Neural cell (in vitro differentiated cells): ENCODE measurements around the gene TGFBR3. TPM values are rescaled to one million over a fixed set of nuclear protein-coding genes. Genes with fewer than 3 reads are reported as not detected.

ENCODE experiments used
- H2AFZ ChIP-seq: fragments of 200-600, 300-800 bp; sonication (generic), shearing (Covaris generic); 2 replicates; pipeline ENCODE4 v1.6.0; 2014; ENCODE audit warnings: low read depth, mild to moderate bottlenecking, antibody characterized with exemption, low read length, moderate library complexity
- H3F3A ChIP-seq: fragments of 200-600 bp; shearing (Covaris generic); 2 replicates; pipeline ENCODE4 v1.6.1; 2016; ENCODE audit warnings: mild to moderate bottlenecking, moderate library complexity, mixed read lengths, antibody characterized with exemption, low read length; ENCODE audit not compliant: insufficient read depth, poor library complexity, severe bottlenecking
- H3K27ac ChIP-seq: fragments of 200-600, 300-800 bp; sonication (generic), shearing (Covaris generic); 2 replicates; pipeline ENCODE4 v1.5.1; 2014; ENCODE audit warnings: mild to moderate bottlenecking, low read length, moderate library complexity
- H3K27me3 ChIP-seq: fragments of 300-800, 200-600 bp; sonication (generic), shearing (Covaris generic); 2 replicates; pipeline ENCODE4 v1.6.0; 2014; ENCODE audit warnings: mild to moderate bottlenecking, low read depth, low read length, moderate library complexity; ENCODE audit not compliant: insufficient read depth
- H3K36me3 ChIP-seq: fragments of 300-800, 200-600 bp; sonication (generic), shearing (Covaris generic); 2 replicates; pipeline ENCODE4 v1.5.1; 2014; ENCODE audit warnings: mild to moderate bottlenecking, antibody characterized with exemption, low read length, moderate library complexity; ENCODE audit not compliant: insufficient read depth
- H3K4me2 ChIP-seq: fragments of 300-800, 200-600 bp; sonication (generic), shearing (Covaris generic); 2 replicates; pipeline ENCODE4 v1.6.0; 2014; ENCODE audit warnings: mild to moderate bottlenecking, low read length
- H3K4me3 ChIP-seq: fragments of 300-800, 200-600 bp; sonication (generic), shearing (Covaris generic); 2 replicates; pipeline ENCODE4 v1.5.1; 2014; ENCODE audit warnings: mild to moderate bottlenecking, low read length, moderate library complexity
- H3K79me2 ChIP-seq: fragments of 200-600 bp; shearing (Covaris generic); replicated peaks from 2 replicates; pipeline ENCODE4 v1.6.0; 2014; ENCODE audit warnings: mild to moderate bottlenecking, low read length, moderate library complexity; ENCODE audit not compliant: insufficient read depth
- H3K9ac ChIP-seq: fragments of 300-800, 200-600 bp; sonication (generic), shearing (Covaris generic); 2 replicates; pipeline ENCODE4 v1.6.1; 2016; ENCODE audit warnings: mild to moderate bottlenecking, low read length, mixed read lengths
- H3K9me2 ChIP-seq: fragments of 200-600 bp; shearing (Covaris generic); 2 replicates; pipeline ENCODE4 v1.6.1; 2016; ENCODE audit warnings: mild to moderate bottlenecking, low read length, mixed read lengths; ENCODE audit not compliant: insufficient read depth
- H3K9me3 ChIP-seq: fragments of 200-600, 300-800 bp; sonication (generic), shearing (Covaris generic); 2 replicates; pipeline ENCODE4 v1.6.1; 2016; ENCODE audit warnings: mild to moderate bottlenecking, mixed run types, low read length, moderate library complexity, mixed read lengths
- H4K20me1 ChIP-seq: fragments of 200-600 bp; shearing (Covaris generic); 2 replicates; pipeline ENCODE4 v1.6.1; 2016; ENCODE audit warnings: mild to moderate bottlenecking, mixed run types; ENCODE audit not compliant: insufficient read depth
- EP300 ChIP-seq: fragments of 450-650 bp; conservative IDR thresholded peaks from 2 replicates; pipeline ENCODE4 v1.6.1; 2014; ENCODE audit warnings: antibody characterized with exemption, mild to moderate bottlenecking, moderate library complexity; ENCODE audit not compliant: poor library complexity, severe bottlenecking
- EZH2 ChIP-seq: fragments of 200-600, 300-800 bp; shearing (Covaris generic), sonication (generic); IDR thresholded peaks from 2 replicates; pipeline ENCODE4 v1.6.1; 2014; ENCODE audit warnings: antibody characterized with exemption, low read length, borderline replicate concordance, mild to moderate bottlenecking; ENCODE audit not compliant: insufficient read depth, poor library complexity, severe bottlenecking
- MXI1 ChIP-seq: fragments of 450-650 bp; conservative IDR thresholded peaks from 2 replicates; pipeline ENCODE4 v1.6.1; 2014; ENCODE audit warnings: antibody characterized with exemption, mild to moderate bottlenecking; ENCODE audit not compliant: poor library complexity, severe bottlenecking
- SMC3 ChIP-seq: fragments of 450-650 bp; conservative IDR thresholded peaks from 2 replicates; pipeline ENCODE4 v1.6.1; 2014; ENCODE audit warnings: antibody characterized with exemption, mild to moderate bottlenecking, moderate library complexity; ENCODE audit not compliant: poor library complexity
- TAF1 ChIP-seq: IDR thresholded peaks from 2 replicates; pipeline ENCODE4 v1.6.1; 2012; ENCODE audit warnings: low read depth
- polyA plus RNA-seq: library from polyadenylated mRNA; depleted of rRNA; stranded (reverse); fragments of >200 nt; gene quantifications from 2 replicates; pipeline ENCODE4 v1.2.3, GENCODE V29; 2014
- TF ChIP-seq, protein P1 (sequence below): fragments of 450-650 bp; IDR thresholded peaks from 2 replicates; pipeline ENCODE4 v1.5.1; 2014; ENCODE audit warnings: antibody characterized with exemption, mild to moderate bottlenecking, moderate library complexity; ENCODE audit not compliant: poor library complexity, severe bottlenecking
- TF ChIP-seq, protein P2 (sequence below): IDR thresholded peaks from 2 replicates; pipeline ENCODE4 v1.6.1; 2012; ENCODE audit warnings: borderline replicate concordance

The TGFBR3 gene
- polyA plus RNA-seq, 1 donor from 2014 or later, result 0.25 TPM

- Histone ChIP-seq H3K9me2 (no peaks in the 10 kb centered on the region), H3K27me3 (no peaks in the 10 kb centered on the region), H2AFZ (no peak overlapping the region), H3F3A (no peaks in the 10 kb centered on the region), H4K20me1 (no peaks in the 10 kb centered on the region), H3K4me2 (no peak overlapping the region), H3K27ac (no peak overlapping the region), H3K4me3 (no peak overlapping the region), H3K9me3 (no peaks in the 10 kb centered on the region), H3K79me2 (no peaks in the 10 kb centered on the region), H3K36me3 (no peaks in the 10 kb centered on the region), H3K9ac (no peak overlapping the region)
- TF ChIP-seq SMC3 (no peak), TAF1 (no peak), MXI1 (no peak), EP300 (no peak), EZH2 (no peak)
- TF ChIP-seq, protein P1, sequence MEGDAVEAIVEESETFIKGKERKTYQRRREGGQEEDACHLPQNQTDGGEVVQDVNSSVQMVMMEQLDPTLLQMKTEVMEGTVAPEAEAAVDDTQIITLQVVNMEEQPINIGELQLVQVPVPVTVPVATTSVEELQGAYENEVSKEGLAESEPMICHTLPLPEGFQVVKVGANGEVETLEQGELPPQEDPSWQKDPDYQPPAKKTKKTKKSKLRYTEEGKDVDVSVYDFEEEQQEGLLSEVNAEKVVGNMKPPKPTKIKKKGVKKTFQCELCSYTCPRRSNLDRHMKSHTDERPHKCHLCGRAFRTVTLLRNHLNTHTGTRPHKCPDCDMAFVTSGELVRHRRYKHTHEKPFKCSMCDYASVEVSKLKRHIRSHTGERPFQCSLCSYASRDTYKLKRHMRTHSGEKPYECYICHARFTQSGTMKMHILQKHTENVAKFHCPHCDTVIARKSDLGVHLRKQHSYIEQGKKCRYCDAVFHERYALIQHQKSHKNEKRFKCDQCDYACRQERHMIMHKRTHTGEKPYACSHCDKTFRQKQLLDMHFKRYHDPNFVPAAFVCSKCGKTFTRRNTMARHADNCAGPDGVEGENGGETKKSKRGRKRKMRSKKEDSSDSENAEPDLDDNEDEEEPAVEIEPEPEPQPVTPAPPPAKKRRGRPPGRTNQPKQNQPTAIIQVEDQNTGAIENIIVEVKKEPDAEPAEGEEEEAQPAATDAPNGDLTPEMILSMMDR, result no peak
- TF ChIP-seq, protein P2, sequence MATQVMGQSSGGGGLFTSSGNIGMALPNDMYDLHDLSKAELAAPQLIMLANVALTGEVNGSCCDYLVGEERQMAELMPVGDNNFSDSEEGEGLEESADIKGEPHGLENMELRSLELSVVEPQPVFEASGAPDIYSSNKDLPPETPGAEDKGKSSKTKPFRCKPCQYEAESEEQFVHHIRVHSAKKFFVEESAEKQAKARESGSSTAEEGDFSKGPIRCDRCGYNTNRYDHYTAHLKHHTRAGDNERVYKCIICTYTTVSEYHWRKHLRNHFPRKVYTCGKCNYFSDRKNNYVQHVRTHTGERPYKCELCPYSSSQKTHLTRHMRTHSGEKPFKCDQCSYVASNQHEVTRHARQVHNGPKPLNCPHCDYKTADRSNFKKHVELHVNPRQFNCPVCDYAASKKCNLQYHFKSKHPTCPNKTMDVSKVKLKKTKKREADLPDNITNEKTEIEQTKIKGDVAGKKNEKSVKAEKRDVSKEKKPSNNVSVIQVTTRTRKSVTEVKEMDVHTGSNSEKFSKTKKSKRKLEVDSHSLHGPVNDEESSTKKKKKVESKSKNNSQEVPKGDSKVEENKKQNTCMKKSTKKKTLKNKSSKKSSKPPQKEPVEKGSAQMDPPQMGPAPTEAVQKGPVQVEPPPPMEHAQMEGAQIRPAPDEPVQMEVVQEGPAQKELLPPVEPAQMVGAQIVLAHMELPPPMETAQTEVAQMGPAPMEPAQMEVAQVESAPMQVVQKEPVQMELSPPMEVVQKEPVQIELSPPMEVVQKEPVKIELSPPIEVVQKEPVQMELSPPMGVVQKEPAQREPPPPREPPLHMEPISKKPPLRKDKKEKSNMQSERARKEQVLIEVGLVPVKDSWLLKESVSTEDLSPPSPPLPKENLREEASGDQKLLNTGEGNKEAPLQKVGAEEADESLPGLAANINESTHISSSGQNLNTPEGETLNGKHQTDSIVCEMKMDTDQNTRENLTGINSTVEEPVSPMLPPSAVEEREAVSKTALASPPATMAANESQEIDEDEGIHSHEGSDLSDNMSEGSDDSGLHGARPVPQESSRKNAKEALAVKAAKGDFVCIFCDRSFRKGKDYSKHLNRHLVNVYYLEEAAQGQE, result no peak
These were observed 103.9 kb downstream of the TGFBR3 start for GRCh38 chr1:91781901-91782622.

DNA sequence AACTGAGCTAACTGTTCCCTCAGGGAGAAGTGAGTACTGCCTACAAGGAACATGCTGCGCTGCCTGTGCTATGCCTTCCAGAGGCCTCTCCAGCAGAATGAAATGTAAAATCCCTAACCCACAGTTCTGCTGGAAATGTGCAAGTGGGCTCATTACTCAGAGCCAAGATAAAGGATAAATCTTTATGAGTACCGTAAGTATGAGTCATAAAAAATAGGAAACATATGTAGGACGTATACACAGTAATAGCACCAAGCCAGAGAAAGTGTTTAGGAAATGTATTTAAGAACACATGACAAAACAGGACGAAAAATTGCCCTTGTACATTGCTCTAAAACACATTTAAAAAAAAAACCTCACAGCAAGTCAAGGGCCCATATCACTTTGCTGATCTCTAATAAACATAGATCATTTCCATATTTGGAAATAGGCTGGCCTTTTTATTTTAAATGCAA, 104.6 kb downstream of the TGFBR3 start:
- Histone ChIP-seq H3K9me2 (no peaks in the 10 kb centered on the region), H3K4me2 (no peak overlapping the region), H3K36me3 (no peaks in the 10 kb centered on the region), H3K9ac (no peak overlapping the region), H3K4me3 (no peak overlapping the region), H3K27me3 (no peaks in the 10 kb centered on the region), H3K79me2 (no peaks in the 10 kb centered on the region), H2AFZ (no peak overlapping the region), H3F3A (no peaks in the 10 kb centered on the region), H4K20me1 (no peaks in the 10 kb centered on the region), H3K27ac (no peak overlapping the region), H3K9me3 (no peaks in the 10 kb centered on the region)
- TF ChIP-seq SMC3, result no peak
- TF ChIP-seq MXI1, result no peak
- TF ChIP-seq, protein P1, result no peak
